Endothelial cell of umbilical vein (primary cell): Measurements from ENCODE around the gene GRIA3. TPM values are rescaled to one million over a fixed set of nuclear protein-coding genes. Genes with fewer than 3 reads are reported as not detected.

Experiments used
- BruUV-seq: library from RNA; stranded (reverse); fragments of 400-500 nt; replicated peaks from 2 replicates; lab custom pipeline; 2021; lab: Mats Ljungman, UMichigan
- CTCF ChIA-PET: fragments of 300-600, 350-600 bp; sonication (Branson Sonifier 250); formaldehyde crosslinking; loops from one replicate; lab custom pipeline; 2021; ENCODE audit warnings: antibody characterized with exemption, inconsistent platforms; lab: Charles Lee
- POLR2A ChIA-PET: fragments of 300-600, 350-600 bp; sonication (Branson Sonifier 250); formaldehyde crosslinking; loops from one replicate; lab custom pipeline; 2021; ENCODE audit warnings: antibody characterized with exemption, inconsistent platforms; lab: Charles Lee
- DNase-seq: peaks from one replicate; pipeline ENCODE4 v3.0.0-alpha.2; 2011; ENCODE audit warnings: low read depth, low spot score
- FAIRE-seq: peaks from 2 replicates; lab custom pipeline; 2011; peaks lifted over from hg19 to GRCh38; lab: Jason Lieb, UNC
- H2AFZ ChIP-seq: 2 replicates; pipeline ENCODE4 v1.6.0; 2012; ENCODE audit warnings: low read depth, low read length, control low read depth, inconsistent platforms
- H3K27ac ChIP-seq: 2 replicates; pipeline ENCODE4 v1.5.1; 2011; ENCODE audit warnings: low read depth, mild to moderate bottlenecking, control low read depth, low read length, moderate library complexity; ENCODE audit not compliant: insufficient read depth
- H3K27me3 ChIP-seq, 2 experiments: 2 replicates each; pipeline versions ENCODE4 v1.6.0 to v1.6.1; 2011; ENCODE audit warnings: low read length in 2 of 2, mixed read lengths in 1 of 2; ENCODE audit not compliant: control insufficient read depth in 2 of 2, insufficient read depth in 2 of 2
- H3K36me3 ChIP-seq, 2 experiments: 2 replicates in 1 of 2; 3 replicates in 1 of 2; pipeline ENCODE4 v1.5.1; 2011; ENCODE audit warnings: low read length in 2 of 2, mild to moderate bottlenecking in 1 of 2, moderate library complexity in 1 of 2; ENCODE audit not compliant: control insufficient read depth in 2 of 2, insufficient read depth in 2 of 2; ENCODE audit errors: extremely low read depth in 1 of 2
- H3K4me1 ChIP-seq: 3 replicates; pipeline ENCODE4 v1.5.1; 2011; ENCODE audit warnings: mild to moderate bottlenecking, low read length; ENCODE audit not compliant: control insufficient read depth, insufficient read depth; ENCODE audit errors: extremely low read depth
- H3K4me2 ChIP-seq: 2 replicates; pipeline ENCODE4 v1.6.1; 2011; ENCODE audit warnings: low read length, control low read depth, mixed read lengths; ENCODE audit not compliant: insufficient read depth
- H3K4me3 ChIP-seq, 3 experiments: fragments of 200-600 bp in 1 of 3; sonication (generic), shearing (Covaris generic) in 1 of 3; replicated peaks in 1 of 3; 2 replicates each; pipeline ENCODE4 v1.5.1; 2011 to 2016; ENCODE audit warnings: control low read depth in 3 of 3, low read length in 3 of 3, mild to moderate bottlenecking in 2 of 3, inconsistent platforms in 1 of 3, low read depth in 1 of 3, moderate library complexity in 1 of 3; ENCODE audit not compliant: insufficient read depth in 1 of 3
- H3K79me2 ChIP-seq: 2 replicates; pipeline ENCODE4 v1.6.0; 2012; ENCODE audit warnings: low read length, inconsistent platforms; ENCODE audit not compliant: control insufficient read depth, insufficient read depth
- H3K9ac ChIP-seq: replicated peaks from 2 replicates; pipeline ENCODE3; 2011; ENCODE audit warnings: low read length, control low read depth; ENCODE audit not compliant: insufficient read depth; ENCODE audit errors: extremely low read depth
- H3K9me1 ChIP-seq: replicated peaks from 3 replicates; pipeline ENCODE4 v1.6.0; 2011; ENCODE audit warnings: mild to moderate bottlenecking, low read length; ENCODE audit not compliant: control insufficient read depth, insufficient read depth; ENCODE audit errors: extremely low read depth
- H3K9me3 ChIP-seq: replicated peaks from 2 replicates; pipeline ENCODE4 v1.5.1; 2012; ENCODE audit warnings: low read length, inconsistent platforms; ENCODE audit not compliant: control insufficient read depth, insufficient read depth
- H4K20me1 ChIP-seq: replicated peaks from 2 replicates; pipeline ENCODE3; 2011; ENCODE audit warnings: mild to moderate bottlenecking, low read length; ENCODE audit not compliant: control insufficient read depth, insufficient read depth; ENCODE audit errors: extremely low read depth
- CTCF ChIP-seq, 2 donors: IDR thresholded peaks; 1 replicate in 1 of 2; 2 replicates in 1 of 2; pipeline ENCODE4 v1.5.1; 2011; ENCODE audit warnings: low read length in 2 of 2, mild to moderate bottlenecking in 2 of 2, moderate library complexity in 2 of 2, control low read depth in 1 of 2, inconsistent platforms in 1 of 2, low read depth in 1 of 2; ENCODE audit not compliant: insufficient read depth in 1 of 2; ENCODE audit errors: extremely low read depth in 1 of 2
- EZH2 ChIP-seq: IDR thresholded peaks from 2 replicates; pipeline ENCODE4 v1.6.1; 2012; ENCODE audit warnings: borderline replicate concordance, low read depth, mild to moderate bottlenecking, moderate library complexity, low read length, inconsistent platforms; ENCODE audit not compliant: severe bottlenecking
- FOS ChIP-seq: IDR thresholded peaks from 2 replicates; pipeline ENCODE4 v1.6.1; 2011; ENCODE audit warnings: mild to moderate bottlenecking, low read length, moderate library complexity, borderline replicate concordance; ENCODE audit not compliant: insufficient read depth
- GATA2 ChIP-seq: IDR thresholded peaks from 2 replicates; pipeline ENCODE4 v1.7.0; 2011; ENCODE audit warnings: low read depth, mild to moderate bottlenecking, moderate library complexity, mixed read lengths, low read length; ENCODE audit not compliant: insufficient read length, insufficient read depth
- JUN ChIP-seq: IDR thresholded peaks from 2 replicates; pipeline ENCODE4 v1.6.1; 2011; ENCODE audit warnings: borderline replicate concordance, low read depth; ENCODE audit not compliant: insufficient read length, insufficient read depth
- MAX ChIP-seq: IDR thresholded peaks from 2 replicates; pipeline ENCODE4 v1.6.1; 2011; ENCODE audit not compliant: insufficient read depth, insufficient read length
- MYC ChIP-seq: IDR thresholded peaks from one replicate; pipeline ENCODE4 v1.6.1; 2011; ENCODE audit warnings: mild to moderate bottlenecking, low read depth, low read length
- POLR2A ChIP-seq: IDR thresholded peaks from 2 replicates; pipeline ENCODE4 v1.6.1; 2012; ENCODE audit warnings: low read depth, mild to moderate bottlenecking, control low read depth, low read length
- POLR2AphosphoS5 ChIP-seq: IDR thresholded peaks from 2 replicates; pipeline ENCODE4 v1.6.1; 2012; ENCODE audit warnings: low read depth, mild to moderate bottlenecking, control low read depth, low read length, moderate library complexity; ENCODE audit not compliant: insufficient read depth
- dilution Hi-C: fragments of 300-500 bp; cut with MboI; formaldehyde crosslinking; loops from one replicate; pipeline ENCODE4 v1.15.0; 2019; ENCODE audit warnings: low sequenced_read_pairs; ENCODE audit not compliant: extremely low pct_ligation_motif_present
- intact Hi-C: fragments of 100-400 bp; cut with micrococcal nuclease; formaldehyde crosslinking; loops from one replicate; pipeline ENCODE4 v1.10.0; 2022
- polyA plus RNA-seq, 4 experiments: library from polyadenylated mRNA; depleted of rRNA in 3 of 4; stranded (reverse) in 3 of 4; unstranded in 1 of 4; fragments of >200 nt; gene quantifications; 2 replicates each; pipeline versions ENCODE4 v1.2.1 to v1.2.3, GENCODE V29; 2011 to 2012; ENCODE audit warnings: missing spikeins in 1 of 4
- total RNA-seq: library from RNA; stranded (reverse); gene quantifications from 2 replicates; pipeline ENCODE4 v1.2.3, GENCODE V29; 2021

Gene GRIA3
- total and polyA plus RNA-seq, 2 donors (not counting 3 experiments of a cell fraction or from before 2014, with no cell fraction given), result not detected

- intact Hi-C loops (no loop called here), dilution Hi-C loops (no loop called here)
- Histone ChIP-seq H3K4me3 (no peak overlapping the region), H4K20me1 (no peaks in the 10 kb centered on the region), H3K4me2 (no peak overlapping the region), H3K9me1 (no peaks in the 10 kb centered on the region), H3K27me3 (no peaks in the 10 kb centered on the region), H2AFZ (no peak overlapping the region), H3K9me3 (no peaks in the 10 kb centered on the region), H3K36me3 (no peaks in the 10 kb centered on the region), H3K79me2 (no peaks in the 10 kb centered on the region), H3K9ac (no peak overlapping the region), H3K4me1 (no peaks in the 10 kb centered on the region), H3K27ac (no peak overlapping the region)
- ChIA-PET POLR2A (no interaction called here), CTCF (no interaction called here)
- DNase-seq (no peak), FAIRE-seq (no peak)
- no peak for TF ChIP-seq CTCF (IDR thresholded peaks at IDR 0.05; ENCODE audit: extremely low read depth in 1 of 2, insufficient read depth in 1 of 2, low read depth in 1 of 2, low read length in 2 of 2)
- no peak for TF ChIP-seq EZH2
- no peak for TF ChIP-seq FOS
- no peak for TF ChIP-seq POLR2A
- TF ChIP-seq GATA2, result no peak
- TF ChIP-seq JUN, result no peak
- no TSS peak for BruUV-seq
Observed at GRCh38 chrX:123399709-123400108, 215.6 kb downstream of the GRIA3 start.

- intact Hi-C loops, result no loop called here
- no TSS peak for BruUV-seq
Observed at GRCh38 chrX:123405231-123405630, 221.2 kb downstream of the GRIA3 start.

More at GRCh38 chrX:123405231-123405630, 221.2 kb downstream of the GRIA3 start:
- Histone ChIP-seq H4K20me1 (no peaks in the 10 kb centered on the region), H3K9me3 (no peaks in the 10 kb centered on the region), H3K9ac (no peak overlapping the region), H3K27me3 (no peaks in the 10 kb centered on the region), H3K4me3 (no peak overlapping the region), H3K4me1 (no peaks in the 10 kb centered on the region), H3K4me2 (no peak overlapping the region), H3K27ac (no peak overlapping the region), H3K9me1 (no peaks in the 10 kb centered on the region), H3K36me3 (no peaks in the 10 kb centered on the region), H2AFZ (no peak overlapping the region), H3K79me2 (no peaks in the 10 kb centered on the region)
- ChIA-PET CTCF (no interaction called here), POLR2A (no interaction called here)
- no peak for TF ChIP-seq JUN
- no peak for TF ChIP-seq POLR2AphosphoS5
- no peak for TF ChIP-seq POLR2A
- TF ChIP-seq FOS, result no peak
- TF ChIP-seq EZH2, result no peak
- TF ChIP-seq CTCF (IDR thresholded peaks at IDR 0.05; ENCODE audit: extremely low read depth in 1 of 2, insufficient read depth in 1 of 2, low read depth in 1 of 2, low read length in 2 of 2), result no peak
- TF ChIP-seq GATA2, result no peak
- TF ChIP-seq MYC, result no peak
- TF ChIP-seq MAX, result no peak
- FAIRE-seq, result no peak
- DNase-seq, result no peak
- dilution Hi-C loops, result no loop called here
